ENCODE data around the gene KCNK15.

KCNK15 gene

DNA sequence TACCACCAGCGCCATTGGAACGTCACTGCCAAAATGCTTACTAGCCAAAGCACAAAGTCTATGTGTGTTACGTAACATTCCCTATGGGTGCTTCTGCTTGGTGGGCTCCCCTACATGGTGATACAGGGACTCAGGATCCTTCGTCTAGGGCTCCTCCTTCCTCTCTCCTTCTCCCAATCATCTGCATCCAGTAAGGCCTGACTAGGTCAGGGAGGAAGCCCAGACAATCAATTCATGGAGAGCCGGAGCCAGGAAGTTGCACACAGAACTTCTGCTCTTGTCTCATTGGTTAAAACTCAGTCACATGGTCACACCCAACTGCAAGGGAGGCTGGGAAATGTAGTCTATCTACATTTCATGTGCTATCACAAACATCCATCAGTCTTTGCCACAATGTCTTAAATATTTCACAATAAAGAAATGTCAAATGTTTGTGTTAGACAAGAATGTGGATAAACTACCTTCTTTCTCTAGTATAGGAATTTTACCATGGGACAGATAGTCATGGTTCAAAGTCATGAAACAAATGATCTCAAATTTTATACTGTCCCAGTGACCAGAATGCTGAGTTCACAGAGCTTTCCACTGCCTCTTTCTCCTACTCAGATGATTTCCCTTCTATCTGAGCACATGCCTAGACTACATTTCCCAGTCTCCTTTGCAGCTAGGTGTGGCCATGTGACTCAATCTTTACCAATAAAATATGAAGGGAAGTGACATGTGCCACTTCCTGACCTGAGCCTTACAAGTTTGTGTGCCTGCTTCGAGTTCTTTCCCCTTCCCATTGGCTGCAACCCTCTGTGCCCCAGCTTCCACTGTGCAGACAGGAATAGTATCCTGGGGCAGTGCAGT lies 9.3 kb upstream of the KCNK15 start:
- DNase-seq (ENCODE audit: low read depth in 2 of 2): no peak

- no peak for DNase-seq (ENCODE audit: low read depth in 2 of 2)
Measured at GRCh38 chr20:44737116-44737515, 8.5 kb upstream of the KCNK15 start.

GRCh38 chr20:44738813-44739477 lies 6.7 kb upstream of the KCNK15 start:
- DNase-seq (ENCODE audit: low read depth in 2 of 2): no peak

DNA sequence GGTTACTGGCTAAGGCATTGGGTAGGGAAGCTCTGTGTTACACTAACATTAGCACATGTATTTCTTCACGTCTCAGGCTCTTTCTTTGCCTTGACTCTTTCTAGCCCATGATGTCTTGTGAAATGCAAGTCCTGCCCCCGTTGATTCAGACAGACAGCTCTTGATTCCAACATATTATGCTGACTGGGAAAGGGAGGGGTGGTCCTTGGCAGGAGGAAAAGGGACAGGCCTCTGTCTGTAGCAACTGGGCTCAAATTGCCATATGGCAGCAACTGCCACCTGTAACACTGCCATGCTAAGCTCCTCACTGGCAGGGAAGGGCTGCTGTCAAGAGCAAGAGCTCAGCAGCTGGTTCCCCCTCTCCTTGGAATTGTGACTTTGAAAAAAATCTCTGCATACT lies 5.7 kb upstream of the KCNK15 start:
- no peak for DNase-seq (ENCODE audit: low read depth in 2 of 2)

DNA sequence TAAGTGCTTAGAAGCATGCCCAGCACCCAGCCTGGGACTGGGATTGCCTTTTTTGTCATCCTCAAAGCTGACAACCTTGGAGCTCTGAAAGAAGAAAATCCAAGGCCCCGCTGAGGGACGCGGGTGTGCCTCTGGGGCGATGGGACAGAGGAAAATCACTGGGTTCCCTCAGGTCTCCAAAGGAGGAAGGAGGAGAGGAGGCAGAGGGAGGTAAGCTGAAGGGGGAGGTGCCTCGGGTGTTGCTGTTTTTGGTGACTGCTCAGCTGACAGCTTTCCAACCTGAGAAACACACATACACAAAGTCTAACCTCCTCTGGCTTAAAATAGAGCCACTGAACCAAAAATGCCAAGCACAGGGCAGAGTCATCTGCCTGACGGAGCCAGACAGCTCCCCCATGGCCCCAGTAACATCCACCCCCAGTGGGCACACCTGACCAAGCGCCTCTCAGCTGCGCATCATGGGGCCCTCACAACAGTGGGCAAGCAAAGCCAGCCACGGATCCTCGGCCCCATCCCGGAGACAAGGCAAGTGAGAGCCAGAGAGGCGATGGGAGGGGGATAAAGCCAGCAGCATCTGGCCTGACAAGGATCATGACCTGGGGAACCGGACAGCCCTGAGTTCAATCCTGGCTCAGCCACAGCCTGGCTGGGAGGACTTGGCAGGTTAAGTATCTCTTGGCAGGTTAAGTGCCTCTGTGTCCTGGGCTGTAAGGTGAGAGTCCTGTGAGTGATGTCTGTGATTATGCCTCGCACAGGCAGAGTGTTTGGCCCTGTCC lies 3.2 kb upstream of the KCNK15 start:
- DNase-seq (ENCODE audit: low read depth in 2 of 2): no peak

DNA sequence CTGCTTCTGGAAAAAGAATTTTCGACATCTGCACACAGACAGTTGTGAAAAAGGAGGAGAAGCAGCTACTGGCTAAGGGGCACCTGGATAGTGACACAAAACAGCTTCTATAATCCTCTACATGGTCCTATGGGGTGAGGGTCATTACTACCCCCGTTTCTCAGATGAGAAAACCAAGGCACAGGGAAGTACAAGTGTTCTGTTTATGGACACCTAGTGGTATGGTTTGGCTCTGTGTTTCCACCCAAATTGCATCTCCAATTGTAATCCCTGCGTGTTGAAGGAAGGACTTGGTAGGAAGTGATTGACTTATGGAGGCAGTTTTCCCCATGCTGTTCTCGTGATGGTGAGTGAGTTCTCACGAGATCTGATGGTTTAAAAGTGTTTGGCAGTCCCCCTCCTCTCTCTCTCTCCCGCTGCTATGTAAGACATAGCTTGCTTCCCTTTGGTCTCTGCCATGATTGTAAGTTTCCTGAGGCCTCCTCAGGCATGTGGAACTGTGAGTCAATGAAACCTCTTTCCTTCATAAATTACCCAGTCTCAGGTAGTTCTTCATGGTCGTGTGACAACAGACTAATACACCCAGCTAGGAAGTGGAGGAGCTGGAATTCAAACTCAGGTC lies 2.5 kb upstream of the KCNK15 start:
- no peak for DNase-seq (ENCODE audit: low read depth in 2 of 2)

DNA sequence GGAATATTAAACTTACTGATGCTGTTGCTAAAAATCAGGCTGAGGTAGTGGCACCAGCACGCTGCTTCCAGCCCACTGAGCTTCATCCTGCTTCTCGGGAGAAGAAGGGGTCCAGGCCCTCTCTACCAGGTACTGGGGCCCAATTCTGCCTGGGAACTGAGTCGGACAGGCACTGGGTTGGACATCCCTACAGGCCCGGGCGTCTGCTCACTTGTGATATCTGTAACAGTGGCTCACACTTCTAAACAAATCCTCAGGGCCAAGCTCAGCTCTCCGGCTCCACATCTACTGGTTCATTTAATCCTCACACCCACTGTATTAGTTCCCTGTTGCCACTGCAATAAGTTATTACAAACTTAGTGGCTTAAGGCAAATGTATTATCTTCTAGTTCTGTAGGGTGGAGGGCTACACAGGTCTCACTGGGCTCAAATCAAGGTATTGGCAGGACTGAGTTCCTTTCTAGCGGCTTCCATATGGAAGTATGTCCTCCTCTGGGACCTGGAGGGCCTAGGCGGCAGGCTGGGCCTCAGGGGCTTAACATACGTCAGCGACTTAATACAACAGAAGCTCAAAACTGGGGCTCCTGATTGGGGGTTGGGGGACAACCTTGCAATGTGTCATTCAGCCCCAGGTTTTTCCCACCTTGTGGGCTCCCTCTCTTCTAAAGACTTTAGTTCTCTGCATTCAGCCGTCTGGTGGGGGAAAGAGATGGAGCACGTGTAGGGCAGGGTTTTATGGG lies 1.6 kb upstream of the KCNK15 start:
- DNase-seq (ENCODE audit: low read depth in 2 of 2): no peak

- DNase-seq (ENCODE audit: low read depth in 2 of 2): no peak
Measured at GRCh38 chr20:44745122-44745597, 505 bp upstream of the KCNK15 start.

DNA sequence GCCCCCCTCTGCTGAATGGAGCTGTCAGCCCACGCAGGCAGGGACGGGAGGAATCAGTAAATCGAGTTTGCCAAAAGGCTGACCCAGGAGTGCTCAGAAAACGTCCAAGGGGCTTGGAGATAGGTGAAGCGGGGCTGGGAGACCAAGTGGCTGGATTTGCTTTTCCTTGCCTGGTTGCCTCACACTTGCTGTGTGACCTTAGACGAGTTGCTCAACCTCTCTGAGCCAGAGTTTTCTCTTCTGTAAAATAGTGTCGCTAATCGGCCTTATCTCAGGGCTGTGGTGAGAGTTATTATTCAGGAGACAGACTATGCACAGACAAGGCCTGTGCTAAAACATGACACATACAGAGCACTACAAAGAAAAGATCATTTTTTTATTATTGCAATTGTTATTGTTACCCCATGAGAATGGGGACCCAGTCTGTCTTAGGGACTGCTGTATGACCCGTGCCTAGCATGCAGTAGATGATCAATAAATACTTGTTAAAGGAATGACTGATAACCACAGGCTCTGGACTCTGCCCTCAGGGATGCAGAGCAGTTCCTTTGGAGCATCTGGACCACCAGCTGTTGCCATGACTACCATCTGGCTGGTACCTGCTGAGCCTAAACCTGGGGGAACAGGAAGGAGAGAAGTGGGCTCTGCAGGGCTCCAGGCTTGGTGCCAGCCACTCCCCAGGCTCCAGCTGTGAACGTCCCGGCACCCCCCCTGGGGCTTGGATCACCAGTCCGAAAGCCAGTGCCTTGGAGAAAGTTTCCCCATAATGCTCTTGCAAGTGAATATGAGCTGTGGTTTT lies 901 bp downstream of the KCNK15 start:
- no peak for DNase-seq (ENCODE audit: low read depth in 2 of 2)

GRCh38 chr20:44747166-44748004 lies 1.7 kb downstream of the KCNK15 start:
- DNase-seq (ENCODE audit: low read depth in 2 of 2): peak; percentile 47 to 55

DNA sequence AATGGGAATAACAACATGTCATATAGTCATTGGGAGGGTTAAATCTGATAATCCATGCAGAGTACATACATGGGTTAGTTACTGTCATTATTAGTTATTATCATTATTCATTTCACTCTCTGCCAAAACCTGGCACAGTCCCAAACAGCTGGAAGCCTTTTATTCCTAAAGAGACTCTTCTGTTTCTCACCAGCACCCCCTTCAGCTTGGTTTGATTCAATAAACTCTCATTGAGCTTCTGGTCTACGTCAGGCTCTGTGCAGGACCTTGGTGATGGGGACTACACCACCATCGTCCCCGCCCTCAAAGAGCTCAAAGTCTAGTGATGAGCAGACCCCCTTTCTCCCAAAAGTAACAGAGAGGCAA lies 2.3 kb downstream of the KCNK15 start:
- no peak for DNase-seq (ENCODE audit: low read depth in 2 of 2)

DNA sequence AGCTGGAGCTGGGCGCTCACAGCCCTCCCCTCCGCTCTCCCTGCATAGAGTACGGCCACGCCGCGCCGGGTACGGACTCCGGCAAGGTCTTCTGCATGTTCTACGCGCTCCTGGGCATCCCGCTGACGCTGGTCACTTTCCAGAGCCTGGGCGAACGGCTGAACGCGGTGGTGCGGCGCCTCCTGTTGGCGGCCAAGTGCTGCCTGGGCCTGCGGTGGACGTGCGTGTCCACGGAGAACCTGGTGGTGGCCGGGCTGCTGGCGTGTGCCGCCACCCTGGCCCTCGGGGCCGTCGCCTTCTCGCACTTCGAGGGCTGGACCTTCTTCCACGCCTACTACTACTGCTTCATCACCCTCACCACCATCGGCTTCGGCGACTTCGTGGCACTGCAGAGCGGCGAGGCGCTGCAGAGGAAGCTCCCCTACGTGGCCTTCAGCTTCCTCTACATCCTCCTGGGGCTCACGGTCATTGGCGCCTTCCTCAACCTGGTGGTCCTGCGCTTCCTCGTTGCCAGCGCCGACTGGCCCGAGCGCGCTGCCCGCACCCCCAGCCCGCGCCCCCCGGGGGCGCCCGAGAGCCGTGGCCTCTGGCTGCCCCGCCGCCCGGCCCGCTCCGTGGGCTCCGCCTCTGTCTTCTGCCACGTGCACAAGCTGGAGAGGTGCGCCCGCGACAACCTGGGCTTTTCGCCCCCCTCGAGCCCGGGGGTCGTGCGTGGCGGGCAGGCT lies 4.6 kb downstream of the KCNK15 start:
- no peak for DNase-seq (ENCODE audit: low read depth in 2 of 2)

GRCh38 chr20:44752099-44752931 lies 6.7 kb downstream of the KCNK15 start:
- no peak for DNase-seq (ENCODE audit: low read depth in 2 of 2)

- DNase-seq (ENCODE audit: low read depth in 2 of 2): no peak
Measured at GRCh38 chr20:44754554-44754953, 8.9 kb downstream of the KCNK15 start.

- DNase-seq (ENCODE audit: low read depth in 2 of 2): no peak
Measured at GRCh38 chr20:44756011-44756688, 10.5 kb downstream of the KCNK15 start.

GRCh38 chr20:44756956-44757355 lies 11.3 kb downstream of the KCNK15 start:
- no peak for DNase-seq (ENCODE audit: low read depth in 2 of 2)

All from stimulated activated CD4-positive, alpha-beta T cell treated with anti-CD3 and anti-CD28 coated beads, Interleukin-1b, Interleukin-23, amount 100 ng/mL, for 4 hours (primary cell).